HG03520 (cell line): Measurements from ENCODE around the gene UGT1A9.

ENCODE experiments used
- ATAC-seq: cut with Tn5 transposase; IDR thresholded peaks from one replicate; pipeline ENCODE4 v1.9.1; 2021; ENCODE audit warnings: mild to moderate bottlenecking, moderate library complexity; ENCODE audit not compliant: unreplicated experiment

Gene UGT1A9

DNA sequence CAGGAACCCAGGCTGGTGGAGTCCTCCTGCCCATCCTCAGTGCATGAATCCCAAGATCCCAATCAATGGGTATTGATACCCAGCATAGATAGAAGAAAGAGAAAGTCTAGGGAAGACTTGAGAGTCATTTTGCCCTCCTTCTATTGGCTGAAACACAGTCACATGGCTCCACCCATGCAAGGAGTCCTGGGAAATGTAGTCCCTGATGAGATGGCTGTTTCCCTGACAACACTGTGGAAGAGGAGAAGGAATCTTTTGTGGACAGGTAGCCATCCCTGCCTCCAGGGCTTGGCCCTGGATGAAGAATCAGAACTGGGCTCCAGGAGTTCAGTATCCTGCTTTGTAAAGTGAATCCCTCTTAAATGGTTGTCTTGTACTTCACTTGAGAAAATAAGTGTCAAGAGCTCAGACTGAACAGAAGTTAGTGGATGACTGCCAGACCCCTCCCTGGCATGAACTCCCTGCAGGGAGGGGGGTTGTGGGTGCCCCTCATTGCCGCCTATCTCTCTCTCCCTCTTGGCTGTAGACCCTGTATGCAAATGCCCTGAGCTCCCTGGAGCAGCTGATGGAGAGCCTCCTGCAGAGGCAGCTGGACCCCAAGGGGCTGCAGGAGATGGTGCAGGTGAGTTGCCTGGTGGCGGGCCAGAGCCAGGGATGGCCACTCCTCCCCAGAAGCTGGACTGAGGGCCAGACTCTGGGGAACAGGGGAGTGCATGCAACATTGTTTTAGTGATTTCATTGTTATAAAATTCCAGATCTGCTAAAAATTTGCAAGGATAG is 142.5 kb downstream of the UGT1A9 start:
- no peak for ATAC-seq

DNA sequence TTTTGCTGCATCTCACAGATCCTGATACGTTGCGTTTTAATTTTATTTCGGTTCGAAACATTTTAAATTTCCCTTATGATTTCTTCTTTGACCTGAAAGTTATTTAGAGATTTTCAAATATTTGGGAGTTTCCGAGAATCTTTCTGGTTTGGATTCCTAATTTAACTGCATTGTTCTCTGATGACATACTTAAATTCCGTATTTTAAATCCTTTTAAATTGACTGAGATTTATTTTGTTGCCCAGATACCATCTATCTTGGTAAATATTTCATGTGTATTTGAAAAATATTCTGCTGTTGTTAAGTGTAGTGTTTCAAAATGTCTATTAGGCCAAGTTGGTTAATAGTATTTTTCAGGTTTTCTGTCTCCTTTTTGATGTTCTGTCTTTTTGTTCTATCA is 144.2 kb downstream of the UGT1A9 start:
- no peak for ATAC-seq

DNA sequence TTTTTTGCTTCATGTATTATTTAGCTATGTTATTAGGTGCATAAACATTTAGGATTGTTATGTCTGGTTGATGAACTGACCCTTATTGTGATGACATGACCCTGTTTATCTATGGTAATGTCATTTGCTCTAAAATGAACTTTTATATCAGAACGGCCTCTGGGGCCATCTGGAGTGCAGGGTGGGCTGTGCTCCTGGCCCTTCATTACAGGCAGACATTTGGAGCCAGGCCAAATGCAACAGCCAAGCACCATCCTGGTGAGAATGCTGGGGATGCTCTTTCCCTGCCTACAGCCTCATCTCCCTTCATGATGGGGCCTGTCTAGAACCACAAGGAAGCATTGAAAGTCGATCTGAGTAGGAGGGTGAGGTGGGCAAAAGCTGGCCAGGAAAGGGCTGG is 144.6 kb downstream of the UGT1A9 start:
- ATAC-seq = no peak

DNA sequence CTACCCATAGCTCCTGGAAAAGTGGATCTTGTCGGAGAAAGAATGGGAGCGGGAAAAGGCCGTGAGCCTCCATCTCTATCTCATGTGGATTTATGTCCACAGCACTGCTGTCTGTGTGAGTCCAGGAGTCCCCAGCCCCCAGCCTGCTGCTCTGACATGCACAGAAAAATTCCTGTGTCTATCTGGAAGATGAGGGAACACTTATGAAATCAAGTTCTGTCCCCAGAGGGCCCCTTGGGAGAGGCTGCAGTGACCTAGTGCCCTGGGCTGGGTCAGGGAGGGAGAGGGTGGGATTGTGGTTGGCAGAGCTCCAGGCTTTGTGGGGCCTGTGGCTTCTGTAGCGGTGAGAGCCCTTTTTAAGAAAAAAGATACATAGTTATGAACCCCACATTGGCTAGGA is 145.1 kb downstream of the UGT1A9 start:
- ATAC-seq = no peak

DNA sequence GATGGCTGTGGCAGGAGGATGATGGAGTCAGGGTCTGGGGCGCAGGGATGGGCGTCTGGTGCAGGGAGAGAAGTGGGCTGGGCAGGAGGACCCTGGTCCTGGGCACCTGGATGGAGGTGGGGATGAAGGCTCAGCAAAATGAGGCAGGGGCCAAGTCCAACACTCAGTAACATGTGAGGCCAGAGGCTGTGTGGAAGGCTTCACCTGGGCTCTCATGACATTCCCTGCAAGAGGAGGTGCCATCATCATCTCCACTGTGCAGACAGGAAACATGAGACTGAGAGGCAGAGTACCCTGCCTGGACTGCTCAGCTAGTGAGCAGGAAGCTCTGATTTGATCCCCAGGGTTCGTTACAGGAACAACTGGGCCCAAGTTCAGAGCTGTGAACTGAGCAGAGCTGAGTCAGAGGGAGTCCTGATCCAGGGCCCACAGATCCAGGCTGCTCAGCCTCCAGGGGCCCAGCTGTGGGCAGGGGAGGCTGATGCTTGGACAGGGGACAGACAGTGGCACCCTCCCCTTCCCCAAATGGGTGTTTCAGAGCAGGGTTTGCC is 145.7 kb downstream of the UGT1A9 start:
- no peak for ATAC-seq

DNA sequence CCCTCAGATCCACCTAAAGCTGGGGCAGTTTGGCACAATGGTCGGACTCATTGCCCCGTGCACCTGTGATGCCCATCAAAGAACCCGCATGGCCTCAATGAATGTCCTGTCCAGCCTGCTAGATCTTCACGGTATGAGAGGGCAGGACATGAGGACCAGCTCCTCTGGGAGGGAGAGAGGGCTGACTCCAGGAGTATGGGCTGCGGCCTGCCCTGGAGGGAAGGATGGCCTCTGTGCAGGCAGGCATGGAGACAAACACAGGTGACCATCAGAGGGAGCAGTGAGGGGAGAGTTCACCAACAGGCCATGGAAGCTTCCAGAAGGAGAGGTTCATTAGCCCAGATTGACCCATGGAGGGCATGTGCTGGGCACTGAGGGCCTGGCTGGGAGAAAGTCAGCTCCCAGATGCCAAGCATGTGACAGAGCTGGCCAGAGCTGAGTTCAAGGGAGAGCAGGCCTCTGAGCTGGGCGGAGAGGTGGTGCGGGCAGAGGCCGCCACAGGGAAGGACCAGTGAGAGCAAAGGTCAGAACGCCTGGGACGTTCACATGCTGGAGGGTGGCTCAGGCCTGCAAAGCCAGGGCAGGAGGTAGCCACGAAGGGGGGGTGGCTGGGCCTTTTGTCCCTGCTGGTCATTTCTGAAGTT is 146.4 kb downstream of the UGT1A9 start:
- ATAC-seq = no peak

DNA sequence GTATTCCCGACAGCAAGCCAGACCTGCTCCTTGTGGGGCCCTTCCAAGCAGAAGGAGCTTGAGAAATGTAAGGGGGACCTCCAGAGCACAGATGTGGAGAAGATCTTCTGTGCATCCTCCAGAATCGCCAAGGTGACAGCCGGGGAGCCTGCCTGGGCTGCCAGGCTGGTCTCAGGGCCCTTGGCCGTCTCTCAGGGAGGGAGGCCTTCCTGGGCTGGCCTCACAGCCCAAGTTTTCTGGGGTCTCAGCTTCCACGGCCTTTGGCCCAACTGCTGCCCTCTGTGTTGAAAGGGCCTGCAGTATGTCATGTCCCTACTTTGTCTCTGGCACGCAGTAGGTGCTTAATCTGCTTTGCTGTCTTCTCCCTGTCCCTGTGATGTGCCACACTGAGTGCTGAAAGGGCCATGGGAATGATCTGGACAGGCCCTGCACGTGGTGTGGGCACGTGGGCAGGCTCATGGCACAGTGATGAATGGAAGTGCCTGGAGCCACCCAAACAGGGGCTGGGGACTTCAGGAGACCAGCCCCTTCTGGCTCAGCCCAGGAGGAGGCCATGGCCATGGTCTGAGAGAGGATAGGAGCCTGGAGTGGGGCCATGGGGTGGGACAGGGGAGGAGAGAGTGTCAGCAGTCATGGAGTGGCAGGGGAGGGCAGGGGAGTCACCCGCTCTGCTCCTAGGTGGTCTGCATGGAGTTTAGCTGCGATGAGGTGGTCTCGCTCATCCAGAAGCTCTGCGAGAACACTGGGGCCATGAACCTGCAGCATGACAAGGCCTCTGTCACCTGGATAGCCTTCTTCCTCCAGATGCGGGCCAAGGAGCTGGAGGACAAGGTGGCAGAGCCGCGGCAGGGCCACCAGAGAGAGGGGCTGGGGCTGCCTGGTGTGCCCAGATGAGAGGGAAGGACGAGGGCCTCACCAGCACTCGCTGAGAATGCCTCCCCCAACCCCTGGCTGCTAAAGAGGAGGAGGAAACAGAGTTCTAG is 147.2 kb downstream of the UGT1A9 start:
- ATAC-seq = no peak

DNA sequence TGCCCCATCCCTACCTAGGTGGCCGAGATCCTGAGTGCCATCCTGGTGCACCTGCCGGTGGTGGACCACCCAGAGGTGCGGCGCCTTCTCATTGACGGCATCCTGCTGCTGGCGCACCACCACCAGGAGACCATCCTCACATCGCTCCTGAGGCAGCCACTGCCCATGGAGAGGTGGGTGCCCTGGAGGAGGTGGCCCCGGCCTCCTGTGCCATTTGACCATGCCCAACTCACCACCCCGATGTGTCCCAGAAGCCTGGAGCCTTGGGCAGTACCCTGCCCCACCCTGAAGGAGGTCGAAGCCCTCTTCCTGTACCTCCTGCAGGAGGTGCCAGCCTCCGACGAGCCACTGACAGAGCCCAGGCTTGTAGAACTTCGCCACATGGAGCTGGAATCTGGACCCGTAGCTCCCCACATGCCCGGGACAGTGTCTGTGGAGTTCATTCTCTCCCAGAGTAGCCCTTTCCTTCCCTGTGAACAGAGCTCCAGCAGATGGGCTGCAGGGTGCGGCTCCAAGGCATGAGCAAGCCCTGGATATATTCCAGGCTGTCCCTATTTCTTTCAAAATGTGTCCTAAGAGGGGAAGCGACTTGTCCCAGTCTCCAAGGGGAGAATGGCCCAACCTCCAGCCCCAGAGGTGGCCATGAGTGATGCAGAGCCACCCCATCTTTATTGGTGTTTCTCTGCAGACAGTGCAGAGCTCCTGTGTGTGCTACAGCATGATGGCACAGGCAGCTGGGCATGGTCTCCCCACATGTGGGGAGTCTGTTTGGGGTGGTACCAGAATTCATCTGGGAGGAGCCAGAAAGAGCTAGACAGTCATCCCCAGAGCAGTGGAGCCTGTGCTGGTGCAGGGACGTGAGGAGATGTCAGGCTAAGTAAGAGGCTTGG is 148.4 kb downstream of the UGT1A9 start:
- no peak for ATAC-seq

DNA sequence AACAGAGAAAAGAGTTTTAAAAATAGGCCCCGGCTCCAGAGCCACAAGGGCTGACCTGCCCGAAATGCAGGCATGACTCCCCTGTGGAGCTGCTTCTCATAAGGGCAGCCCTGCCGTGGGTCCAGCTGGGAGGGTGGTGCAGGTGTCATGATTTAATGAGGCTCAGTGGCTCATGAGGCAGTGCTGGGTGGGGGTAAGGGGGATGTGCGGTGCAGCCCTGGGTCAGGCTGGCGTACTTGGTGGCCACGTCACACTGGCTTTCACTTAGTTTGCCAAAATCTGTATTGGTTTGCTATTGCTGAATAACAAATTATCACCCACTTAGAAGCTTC is 149.0 kb downstream of the UGT1A9 start:
- ATAC-seq = no peak

DNA sequence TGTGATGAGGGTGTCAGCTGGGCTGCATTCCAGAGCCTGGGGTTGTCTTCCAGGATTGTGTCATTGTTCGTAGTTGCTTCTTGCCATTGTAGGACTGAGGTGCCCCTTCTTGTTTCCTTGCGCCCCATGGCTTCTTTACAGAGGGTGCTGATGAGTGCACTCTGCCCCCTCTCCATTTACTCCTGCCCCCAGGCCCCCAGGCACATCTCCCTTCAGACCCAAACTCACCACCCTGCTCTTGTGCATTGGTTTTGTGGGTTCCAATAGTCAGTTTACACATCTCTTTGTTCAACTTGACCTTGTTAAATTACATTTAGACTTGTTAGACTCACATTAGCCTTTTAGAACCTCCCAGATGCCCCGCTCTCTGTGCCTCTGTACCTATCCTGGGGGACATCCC is 149.5 kb downstream of the UGT1A9 start:
- ATAC-seq = no peak

DNA sequence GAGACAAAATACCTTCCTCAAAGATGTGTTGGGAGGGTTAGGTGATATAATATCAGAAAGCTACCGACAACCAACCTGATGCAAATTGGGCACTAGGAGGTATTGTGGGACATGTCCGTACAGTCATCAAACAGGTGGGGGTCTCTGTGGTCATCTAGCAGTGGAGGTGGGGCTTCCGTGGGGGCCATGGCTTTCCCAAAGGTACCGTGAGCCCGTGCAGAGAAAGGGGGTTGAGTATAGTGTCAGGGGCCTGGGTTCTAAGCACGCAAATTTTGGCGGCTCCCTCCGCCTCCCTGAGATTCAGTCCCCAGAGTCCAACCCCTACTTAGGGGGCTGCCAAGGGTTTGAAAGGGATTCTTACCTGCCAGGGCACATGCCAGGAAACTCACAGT is 150.0 kb downstream of the UGT1A9 start:
- no peak for ATAC-seq

DNA sequence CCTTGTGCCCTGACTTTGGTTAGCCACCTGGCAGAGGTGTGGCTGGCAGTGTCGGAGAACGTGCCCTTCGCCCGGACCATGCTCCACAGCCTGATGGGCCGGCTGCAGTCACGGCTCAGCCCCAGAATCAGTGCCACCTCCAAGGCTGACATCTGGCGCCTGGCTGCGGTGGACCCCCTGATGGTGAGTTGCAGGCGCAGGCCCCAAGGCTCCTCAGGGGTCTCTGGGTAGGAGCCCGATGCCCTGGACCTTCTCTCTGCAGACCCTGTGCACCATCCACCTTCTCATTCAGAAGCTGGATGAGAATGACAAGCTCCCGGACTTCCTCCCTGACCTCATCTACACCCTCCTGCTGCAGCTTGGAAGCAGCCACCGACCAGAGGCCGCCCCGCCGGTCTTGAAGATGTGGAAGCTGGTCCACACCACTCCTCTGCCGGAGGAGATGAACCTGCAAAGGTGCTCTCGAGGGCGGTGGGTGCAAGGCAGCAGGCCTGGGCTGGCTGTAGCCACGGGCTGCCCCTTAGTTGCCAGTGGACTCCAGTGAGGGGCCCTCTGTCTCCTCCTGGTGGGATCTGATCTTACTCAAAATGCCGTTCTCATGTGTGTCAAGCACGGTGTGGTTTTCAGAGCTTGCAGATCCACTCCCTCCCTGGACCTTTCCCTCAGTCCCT is 150.5 kb downstream of the UGT1A9 start:
- ATAC-seq = no peak
